Fibroblast of skin of back (primary cell): ENCODE results near the gene COL4A3.
"Not testable (repeated sequence)": the region's sequence is repeated elsewhere in the genome, so short reads cannot be mapped to it uniquely, and the experiment has no call there.

Experiments used
- DNase-seq: peaks from one replicate; pipeline ENCODE4 v3.0.0-alpha.2; 2013

Gene COL4A3

DNA sequence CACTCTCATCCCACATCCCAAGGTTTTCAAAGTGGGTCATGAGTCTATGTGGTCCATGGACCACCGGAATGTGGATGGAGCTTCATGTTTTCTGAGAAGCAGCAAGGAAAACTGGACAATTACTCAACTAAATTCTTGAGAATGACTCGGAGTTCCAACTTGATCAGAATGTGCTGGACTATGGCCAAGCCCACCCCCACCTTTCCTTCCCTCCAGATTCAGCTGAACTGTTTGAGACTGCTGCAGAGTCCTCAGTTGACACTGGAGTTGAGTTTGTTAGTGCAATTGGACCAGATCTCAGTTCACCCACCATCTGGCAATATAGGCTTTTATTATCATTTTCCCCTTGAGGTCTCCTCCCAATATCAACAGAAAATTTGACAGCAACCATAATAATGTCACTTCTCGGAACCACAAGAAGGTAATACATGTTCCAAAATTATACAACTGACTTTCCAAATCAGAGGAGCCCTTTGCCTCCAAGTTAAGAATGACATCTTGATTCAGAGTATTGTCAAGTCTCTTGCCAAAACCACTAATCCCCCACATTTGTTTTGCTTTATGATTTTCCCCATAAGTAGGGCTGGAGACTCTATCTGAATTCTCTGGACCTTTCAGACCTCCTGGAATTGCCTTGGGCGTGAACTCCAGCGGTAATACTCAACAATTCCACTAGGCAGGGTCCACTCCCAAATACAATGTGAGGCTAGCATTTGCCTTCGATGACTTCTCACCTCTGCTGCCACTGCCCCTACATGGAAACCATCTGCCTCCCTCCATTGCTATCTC lies 9.2 kb upstream of the COL4A3 start:
- DNase-seq: peak; percentile 74

DNA sequence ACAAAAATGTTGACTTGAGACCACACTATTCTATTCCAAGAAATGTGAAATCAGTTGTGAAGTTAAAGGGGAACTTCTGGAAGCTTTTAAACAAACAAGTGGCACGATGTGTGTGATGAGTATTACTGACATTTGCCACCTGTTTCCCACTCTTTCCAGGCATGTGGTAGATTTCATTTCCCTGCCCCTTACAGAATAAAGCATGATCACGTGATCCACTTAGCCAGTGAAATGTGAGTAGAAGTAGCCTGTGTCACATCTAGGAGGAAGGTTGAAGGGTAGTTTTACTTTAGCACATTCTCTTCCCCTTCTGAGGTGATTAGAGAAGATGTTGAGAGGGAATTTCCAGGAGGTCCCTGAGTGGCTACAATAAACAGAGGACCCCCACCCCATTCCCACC lies 4.3 kb upstream of the COL4A3 start:
- DNase-seq: no peak

DNA sequence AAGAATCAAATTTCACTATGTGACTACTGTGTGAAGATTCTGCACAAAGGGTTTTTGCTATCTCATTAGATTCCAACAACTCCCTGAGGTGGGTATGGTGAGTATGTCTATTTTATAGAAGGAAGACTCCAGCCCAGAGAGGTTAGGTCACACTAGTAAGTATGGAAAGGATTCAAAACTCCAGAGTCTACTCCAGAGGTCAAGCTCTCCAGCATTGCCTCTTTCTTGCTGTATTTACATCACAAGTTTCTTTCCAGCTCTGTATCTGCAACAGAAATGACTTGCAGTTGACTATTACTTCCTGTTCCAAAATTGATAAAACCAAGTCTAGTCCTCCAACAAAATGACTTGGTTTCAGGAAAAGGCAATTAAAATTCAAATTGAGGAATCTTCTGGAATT lies 2.5 kb upstream of the COL4A3 start:
- no peak for DNase-seq

DNA sequence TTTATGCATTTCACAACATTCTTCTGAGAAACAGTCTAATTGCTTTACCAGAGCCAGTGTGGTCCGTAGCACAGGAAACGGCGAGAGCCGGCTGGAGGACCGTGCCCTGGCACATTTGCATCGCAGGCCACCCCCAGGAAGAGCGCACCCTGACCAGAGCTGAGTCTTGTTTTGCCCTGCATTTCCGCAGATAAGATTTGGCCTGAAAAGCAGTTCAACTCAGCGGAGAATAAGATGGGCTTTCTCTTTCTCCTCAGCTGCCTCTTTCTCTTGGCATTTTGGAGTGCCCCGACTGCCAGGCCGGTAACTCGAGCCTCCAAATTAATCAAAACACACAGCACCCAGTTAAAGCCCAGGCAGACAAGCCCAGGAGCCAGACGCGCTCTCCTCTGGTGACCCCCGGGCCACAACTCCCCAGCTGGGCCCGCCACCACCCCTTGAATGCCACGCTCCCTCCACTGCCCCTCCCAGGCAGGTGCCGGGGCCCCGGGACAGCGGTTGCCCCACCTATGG lies 883 bp upstream of the COL4A3 start:
- no peak for DNase-seq

DNA sequence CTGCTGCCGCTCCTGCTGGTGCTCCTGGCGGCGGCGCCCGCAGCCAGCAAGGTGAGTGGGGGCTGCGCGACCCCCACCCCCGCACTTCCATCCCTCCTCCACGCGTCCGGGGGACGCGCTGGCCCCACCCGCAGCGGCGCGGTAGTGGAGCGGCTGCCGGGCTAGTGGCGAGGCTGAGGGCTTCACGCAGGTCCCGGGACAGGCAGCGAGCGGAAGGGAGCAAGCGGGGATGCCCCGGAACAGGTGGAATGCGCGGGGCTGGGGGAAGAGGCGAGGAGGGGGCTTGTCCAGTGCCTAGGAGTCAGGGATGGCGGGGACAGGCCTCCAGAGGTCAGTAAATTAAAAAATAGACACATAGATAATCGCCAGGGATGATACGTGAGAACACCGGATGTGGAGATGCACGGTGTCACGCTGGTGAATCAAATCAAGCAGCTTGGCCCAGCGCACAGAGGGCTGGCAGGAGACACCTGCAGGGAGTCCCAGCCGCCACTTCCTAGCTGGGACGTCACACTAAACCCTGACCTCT lies 403 bp downstream of the COL4A3 start:
- DNase-seq: no peak

DNA sequence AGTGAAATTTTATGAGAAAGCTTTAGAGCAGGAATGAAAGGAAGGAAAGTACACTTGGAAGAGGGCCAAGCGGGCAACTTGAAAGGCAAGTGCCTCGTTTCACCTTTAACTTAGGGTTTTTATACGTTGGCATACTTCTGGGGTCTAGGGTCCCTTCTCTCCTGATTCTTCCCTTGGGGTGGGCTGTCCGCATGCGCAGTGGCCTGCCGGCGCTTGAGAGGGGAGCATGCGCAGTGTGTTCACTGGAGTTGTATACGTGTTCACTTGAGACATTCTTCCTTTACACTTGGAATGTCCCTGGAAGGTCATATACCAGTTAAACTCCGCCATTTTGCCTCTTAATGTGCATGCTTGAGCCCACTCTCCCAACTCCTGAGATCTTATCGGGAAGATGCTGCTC lies 7.4 kb downstream of the COL4A3 start:
- DNase-seq: not testable (repeated sequence)

DNA sequence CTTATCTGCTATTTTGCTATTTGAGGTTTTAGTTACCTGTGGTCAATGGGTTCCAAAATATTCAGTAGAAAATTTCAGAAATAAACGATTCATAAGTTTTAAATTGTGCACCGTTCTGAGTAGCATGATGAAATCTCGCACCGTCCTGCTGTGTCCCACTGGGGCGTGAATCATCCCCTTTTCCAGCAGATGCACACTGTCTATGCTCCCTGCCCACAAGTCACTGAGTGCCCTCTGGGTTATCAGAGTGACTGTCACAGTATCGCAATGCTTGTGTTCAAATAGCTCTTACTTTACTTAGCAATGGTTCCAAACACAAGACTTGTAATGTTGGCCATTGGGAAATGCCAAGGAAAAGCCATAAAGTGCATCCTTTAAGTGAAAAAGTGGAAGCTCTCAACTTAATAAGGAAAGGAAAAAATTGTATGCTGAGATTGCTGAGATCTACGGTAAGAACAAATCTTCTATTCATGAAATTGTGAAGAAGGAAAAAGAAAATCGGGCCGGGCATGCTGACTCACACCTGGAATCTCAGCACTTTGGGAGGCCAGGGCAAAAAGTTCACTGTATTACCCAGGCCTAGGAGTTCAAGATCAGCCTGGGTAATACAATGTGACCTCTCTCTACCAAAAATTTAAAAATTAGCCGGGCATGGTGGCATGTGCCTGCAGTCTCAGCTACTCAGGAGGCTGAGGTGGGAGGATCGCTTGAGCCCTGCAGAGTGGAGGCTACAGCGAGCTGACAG lies 13.3 kb downstream of the COL4A3 start:
- DNase-seq: no peak

DNA sequence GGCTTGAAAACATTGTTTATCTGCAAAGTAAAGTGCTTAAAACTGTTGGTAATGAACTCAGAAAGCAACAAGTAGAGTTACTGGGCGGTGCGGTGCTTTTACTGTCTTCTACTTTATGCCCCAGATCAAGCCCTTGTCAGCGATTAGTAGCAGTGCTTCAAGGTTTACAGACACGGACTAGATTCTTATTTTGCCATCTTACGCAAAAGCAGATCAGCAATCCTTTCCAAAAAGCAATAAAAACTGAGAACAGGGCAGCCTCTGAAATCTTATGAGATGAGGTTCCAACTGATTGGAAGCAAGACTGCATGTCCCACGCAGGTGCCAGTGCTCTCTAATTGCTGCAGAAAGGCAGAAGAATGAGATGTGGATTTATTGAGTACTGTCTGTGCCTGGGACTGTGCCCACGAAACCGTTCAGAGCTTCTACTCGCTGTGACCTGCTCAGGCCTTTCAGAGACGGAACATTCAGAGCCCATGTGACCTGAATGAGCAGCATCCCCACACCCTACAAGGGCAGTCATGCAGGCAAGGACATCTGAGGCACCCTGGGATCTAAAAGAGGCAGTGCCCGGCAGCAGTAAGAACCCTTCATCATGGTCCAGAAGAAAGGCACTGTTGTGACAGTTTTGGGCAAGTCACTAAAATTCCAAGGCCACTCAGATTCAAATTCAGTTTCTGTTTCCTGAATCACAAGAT lies 15.7 kb downstream of the COL4A3 start:
- DNase-seq: no peak

DNA sequence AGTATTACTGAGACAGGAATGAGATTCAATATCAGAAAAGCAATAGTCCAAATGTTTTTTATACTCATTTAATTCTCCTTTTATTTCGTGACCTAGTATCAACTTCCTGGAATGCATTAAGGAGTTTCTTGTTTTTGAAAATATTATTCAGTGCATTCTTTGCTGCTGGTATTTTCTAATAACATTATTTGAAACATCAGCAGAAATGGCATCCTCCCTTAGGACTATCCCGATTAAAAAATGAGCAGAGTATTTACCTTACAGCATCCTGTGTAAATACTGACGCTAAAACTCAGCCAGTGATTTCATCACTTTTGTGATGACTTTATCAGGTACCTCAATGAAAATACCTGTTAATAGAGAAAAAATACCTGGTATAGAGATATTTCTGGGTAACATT lies 16.3 kb downstream of the COL4A3 start:
- DNase-seq: no peak

DNA sequence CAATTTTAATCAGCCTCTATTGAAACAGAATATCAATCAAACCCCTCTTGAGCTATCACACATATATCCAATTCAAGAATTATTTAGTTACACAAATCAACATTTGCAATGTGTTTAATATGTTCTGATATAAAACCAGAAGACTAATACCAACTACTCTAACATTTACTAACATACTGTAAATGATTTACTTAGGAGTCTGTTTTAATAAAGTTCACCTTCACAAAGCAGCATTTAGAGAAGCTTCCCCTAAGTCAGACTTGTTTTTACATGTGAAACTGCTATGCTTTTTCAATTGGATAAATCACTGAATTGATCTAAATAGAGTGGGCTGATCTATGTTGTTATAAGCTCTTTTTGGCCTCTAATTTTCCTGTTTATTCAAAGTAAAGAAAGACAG lies 18.3 kb downstream of the COL4A3 start:
- DNase-seq: no peak

DNA sequence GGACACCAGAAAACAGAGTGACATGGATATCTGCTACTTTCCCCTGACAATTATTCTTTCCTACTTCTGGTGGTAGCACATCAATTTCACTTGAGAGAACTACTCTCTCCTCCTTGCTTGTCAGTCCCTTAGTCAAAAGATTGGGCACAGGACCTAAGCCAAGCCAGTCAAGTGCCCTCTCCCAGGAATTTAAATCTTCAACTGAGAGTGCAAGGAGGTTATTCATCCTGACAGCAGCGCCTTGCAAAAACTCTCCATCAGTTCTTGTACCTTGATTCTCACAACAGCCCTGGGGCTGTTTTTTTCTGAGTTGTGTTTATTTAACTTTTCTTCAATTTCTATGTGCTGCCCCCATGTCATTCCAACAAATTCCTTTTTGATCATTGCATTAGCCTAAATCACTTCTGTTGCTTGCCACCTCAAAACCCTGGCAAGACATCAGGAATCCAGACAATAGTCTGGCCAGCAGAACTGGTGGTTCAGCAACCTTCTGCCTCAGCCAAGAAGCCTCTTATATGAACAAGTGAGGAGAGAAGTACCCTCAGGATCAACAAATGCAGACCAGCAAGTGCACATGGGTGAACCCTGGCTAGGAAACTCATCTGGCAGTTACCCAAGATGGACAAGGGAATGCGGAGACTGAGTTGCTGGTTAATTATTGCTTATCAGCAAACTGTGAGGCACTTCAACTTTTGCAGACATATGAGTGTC lies 19.4 kb downstream of the COL4A3 start:
- no peak for DNase-seq

DNA sequence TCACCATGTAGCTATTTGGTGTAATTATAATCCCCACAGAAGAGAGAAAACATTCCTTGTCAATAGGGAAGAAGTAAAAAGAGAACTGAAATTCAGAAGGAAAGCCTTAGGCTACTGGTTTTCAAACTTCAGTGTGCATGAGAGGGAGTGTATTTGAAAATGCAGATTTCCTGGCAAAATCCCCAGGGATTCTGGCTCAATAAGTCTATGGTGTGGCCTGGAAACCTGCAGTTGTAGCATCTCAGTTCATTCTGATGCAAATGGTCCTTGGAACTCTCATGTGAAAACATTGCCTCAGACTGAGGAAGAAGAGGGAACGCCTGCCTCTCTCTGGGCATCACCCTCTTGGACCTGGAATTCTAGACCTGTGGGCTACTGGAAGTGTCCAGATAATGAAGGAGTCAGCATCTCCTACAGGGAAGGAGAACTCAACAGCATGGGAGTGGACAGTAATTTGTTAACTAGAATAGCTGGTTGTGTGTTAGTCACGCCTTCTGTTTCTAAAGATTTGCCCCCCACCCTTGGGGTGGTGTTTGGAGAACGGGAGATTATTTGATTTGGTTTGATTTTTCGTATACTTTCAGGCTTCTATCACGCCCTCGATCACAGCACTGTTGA lies 21.3 kb downstream of the COL4A3 start:
- no peak for DNase-seq

DNA sequence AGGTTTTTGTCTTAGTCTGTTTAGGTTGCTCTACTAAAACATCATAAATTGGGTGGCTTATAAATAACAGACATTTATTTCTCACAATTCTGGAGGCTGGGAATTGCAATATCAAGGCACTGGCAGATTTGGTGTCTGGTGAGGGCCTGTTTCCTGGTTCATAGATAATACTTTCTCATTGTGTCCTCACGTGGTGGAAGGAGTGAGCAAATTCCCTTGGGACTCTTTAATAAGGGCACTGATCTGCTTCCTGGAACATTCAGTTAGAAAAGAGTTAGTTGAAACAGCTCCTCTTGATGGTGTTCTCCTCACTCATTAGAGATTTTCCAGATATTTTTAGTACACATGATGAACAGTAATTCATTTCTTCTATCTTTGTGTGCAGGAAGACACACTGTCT lies 22.3 kb downstream of the COL4A3 start:
- no peak for DNase-seq

DNA sequence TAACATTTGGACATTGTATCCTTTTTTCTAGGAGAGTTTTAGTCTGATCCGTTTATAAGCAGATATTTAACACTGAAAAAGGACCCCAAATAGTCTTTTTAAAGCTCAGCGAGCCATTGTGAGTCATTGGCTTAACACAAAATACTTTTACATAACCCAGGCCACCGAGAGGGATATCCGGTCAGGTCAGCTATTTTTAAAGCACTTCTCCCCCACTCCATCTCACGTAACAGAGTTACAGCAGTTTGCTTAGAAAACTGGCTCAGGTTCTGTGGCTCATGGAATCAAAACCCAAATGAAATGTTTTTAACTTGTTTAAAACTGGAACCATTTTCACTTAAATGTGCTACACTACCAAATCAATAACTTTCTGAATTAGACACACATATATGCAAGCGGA lies 23.9 kb downstream of the COL4A3 start:
- peak; percentile 44 for DNase-seq

DNA sequence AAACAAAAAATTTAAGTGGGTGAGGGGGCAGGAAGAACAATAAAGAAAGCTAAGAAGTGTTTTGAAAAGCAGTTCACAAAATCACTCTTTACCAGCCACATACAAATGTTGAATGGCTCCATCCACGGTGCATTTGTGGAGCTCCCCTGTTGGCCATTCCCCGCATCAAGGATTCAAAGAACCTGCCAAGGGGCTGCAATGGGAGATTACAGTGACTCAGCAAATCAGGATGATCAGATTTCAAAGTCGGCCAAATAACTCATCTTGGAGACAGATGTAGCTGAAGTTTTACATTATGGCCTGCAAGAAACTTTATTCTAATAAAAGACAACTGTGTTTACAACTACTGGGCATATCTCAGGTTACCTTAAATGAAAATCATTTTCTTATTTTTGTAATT lies 26.9 kb downstream of the COL4A3 start:
- no peak for DNase-seq

DNA sequence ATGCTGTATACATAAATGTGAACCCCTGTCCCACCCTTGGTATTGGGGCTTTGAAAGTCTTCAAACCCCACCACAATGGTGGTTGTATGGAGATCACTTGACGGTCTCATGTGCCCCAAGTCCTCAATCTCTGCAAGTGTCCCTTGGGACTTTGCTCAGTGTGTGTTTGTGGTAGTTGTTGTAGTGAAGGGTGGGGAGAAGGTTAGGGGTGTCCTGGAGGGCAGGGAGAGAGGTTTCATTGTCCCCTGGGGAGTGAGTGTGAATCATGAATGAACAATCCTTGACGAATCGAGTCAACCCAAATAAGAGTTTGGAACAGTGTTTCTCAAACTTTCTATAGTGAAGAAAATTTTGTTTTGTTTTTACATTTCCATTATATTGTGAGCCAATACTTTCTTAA lies 28.1 kb downstream of the COL4A3 start:
- DNase-seq: no peak

DNA sequence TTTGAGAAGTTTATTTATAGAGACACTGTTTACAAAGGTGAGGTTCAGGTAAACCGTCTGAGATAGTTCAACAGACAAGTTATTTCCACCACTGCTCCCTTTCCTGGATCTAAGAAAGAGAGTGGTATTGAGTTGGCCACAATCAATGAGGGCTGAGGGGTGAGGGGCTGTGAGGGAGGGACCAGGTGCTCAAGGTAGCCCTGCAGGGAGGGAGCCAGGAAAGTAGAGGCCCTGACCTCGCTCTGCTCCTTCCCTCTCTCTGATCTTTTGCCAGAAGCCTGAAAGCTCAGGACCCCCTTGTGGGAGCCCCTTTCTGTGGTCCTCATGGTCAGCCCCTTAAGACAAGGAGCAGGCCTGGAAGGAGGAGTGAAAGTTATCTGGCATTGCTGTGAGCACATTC lies 29.8 kb downstream of the COL4A3 start:
- DNase-seq: no peak

DNA sequence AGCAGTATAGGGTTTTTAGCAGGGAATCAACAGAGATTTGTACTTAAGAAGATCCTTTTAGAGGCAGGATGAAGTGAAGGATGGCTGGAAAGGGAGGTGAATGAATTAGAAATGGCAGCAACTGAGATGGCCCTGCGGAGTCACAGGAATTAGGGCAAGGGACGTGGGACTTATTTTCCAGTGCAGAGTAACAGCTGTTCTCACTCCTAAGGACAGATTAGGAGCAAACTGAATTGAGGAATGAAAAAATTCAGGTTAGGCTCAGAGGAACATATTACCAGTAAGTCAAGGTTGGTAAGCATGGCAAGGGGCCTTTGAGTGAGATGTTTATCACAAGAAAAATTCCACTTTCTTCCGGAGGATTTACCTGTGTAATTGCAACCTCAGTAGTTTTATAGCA lies 34.4 kb downstream of the COL4A3 start:
- DNase-seq: no peak

DNA sequence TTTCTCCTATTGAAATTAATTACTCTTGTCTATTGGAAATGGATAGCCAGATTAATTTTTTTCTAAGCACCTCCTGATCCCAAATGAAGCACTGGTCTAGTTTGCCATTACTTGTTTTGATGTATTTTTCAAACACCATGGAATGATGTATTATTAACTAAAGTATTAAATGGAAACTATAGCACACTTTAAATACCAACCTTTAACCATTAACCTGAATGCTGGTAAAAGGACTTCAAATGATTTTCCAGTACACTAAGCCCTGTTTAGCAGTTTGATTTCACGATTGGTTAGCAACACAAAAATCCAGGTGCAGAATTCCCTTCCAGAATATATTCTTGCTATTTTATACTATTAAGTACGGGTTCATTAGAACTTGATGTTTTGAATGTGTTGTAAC lies 37.3 kb downstream of the COL4A3 start:
- no peak for DNase-seq

DNA sequence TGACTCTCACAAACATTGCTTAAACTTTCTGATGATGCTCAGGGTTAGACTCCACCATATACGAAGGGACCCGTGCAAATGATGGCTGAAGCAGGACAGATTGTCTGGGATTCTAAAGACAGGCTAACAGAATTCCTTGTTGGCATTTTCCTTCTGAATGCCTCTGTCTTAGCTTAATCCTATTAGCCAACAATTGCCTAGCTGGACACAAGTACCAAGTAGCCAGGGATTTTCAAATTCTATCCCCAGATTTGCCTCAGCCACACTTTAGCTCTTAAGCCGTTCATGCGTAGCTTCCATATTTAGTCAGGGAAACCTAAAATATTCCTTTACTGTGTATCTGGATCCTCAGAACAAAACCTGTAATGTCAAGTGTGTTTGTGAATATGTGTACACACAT lies 40.0 kb downstream of the COL4A3 start:
- no peak for DNase-seq

DNA sequence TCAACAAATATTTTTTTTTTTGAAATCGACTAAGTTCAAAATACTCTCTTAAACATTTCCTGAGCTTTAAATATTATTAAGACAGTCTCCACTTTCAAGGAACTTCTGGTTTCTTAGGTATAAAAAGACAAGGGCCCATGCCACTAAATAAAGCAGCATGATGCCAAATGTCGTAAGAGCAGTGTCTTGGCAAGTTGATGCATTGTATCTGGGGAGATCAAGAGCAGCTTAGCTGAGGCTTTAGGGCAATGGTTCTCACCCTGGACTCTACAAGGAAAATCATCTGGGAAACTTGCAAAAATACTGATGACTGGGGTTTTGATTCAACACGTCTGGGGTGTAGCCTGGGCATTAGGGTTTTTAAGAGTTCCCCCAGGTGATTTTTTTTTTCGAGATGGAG lies 41.3 kb downstream of the COL4A3 start:
- DNase-seq: no peak

DNA sequence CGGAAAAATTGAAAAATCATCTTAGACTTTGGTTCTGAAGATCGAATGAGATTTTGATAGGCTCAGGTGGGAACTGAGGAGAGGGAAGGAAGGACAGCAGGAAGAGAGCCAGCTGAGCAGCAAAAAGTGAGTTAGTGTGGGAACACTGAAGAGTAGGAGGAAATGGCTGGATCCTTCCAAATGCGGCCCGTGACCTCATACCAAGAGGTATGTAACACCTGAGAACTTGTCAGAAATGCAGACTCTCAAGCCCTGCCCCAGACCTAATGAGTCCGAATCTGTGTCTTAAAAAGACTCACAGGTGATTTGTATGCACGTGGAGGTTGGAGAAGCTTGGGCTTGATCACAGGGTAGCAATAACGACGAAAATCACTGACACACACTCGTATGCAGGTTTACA lies 42.0 kb downstream of the COL4A3 start:
- no peak for DNase-seq
